Tibial artery (tissue), 4 donors: ENCODE measurements around the gene SCN4B.

Experiments used
- DNase-seq, 2 donors: peaks; one replicate each; pipeline ENCODE4 v3.0.0-alpha.2; 2019
- H3K27ac ChIP-seq, 2 donors: fragments of 200-600 bp; sonication (generic) in 1 of 2; 1 replicate in 1 of 2; 2 replicates in 1 of 2; pipeline ENCODE4 v1.5.1; 2018 to 2019; ENCODE audit warnings: mild to moderate bottlenecking in 1 of 2
- H3K27me3 ChIP-seq, 2 donors: fragments of 200-600 bp; sonication (generic) in 1 of 2; one replicate each; pipeline versions ENCODE4 v1.5.1 to v1.6.0; 2016 to 2019
- H3K36me3 ChIP-seq, 3 donors: fragments of 200-600 bp; sonication (generic) in 2 of 3; one replicate each; pipeline ENCODE4 v1.5.1; 2016 to 2019; ENCODE audit warnings: mild to moderate bottlenecking in 2 of 3
- H3K4me1 ChIP-seq, 4 donors: fragments of 200-600 bp; sonication (generic) in 2 of 4; 1 replicate in 3 of 4; 2 replicates in 1 of 4; pipeline ENCODE4 v1.5.1; 2016 to 2019
- H3K4me3 ChIP-seq, 2 donors: fragments of 200-600 bp; sonication (generic) in 1 of 2; 1 replicate in 1 of 2; 2 replicates in 1 of 2; pipeline ENCODE4 v1.5.1; 2018 to 2019; ENCODE audit warnings: mild to moderate bottlenecking in 2 of 2
- H3K9me3 ChIP-seq, 3 donors: fragments of 200-600 bp; sonication (generic) in 1 of 3; one replicate each; pipeline ENCODE4 v1.5.1; 2016 to 2019
- CTCF ChIP-seq, 2 experiments: fragments of 200-600 bp in 1 of 2; fragments of 450-650 bp in 1 of 2; IDR thresholded peaks; one replicate each; pipeline ENCODE4 v1.5.1; 2017 to 2019; ENCODE audit warnings: antibody characterized with exemption in 2 of 2, mild to moderate bottlenecking in 1 of 2, moderate library complexity in 1 of 2
- intact Hi-C: fragments of 100-400 bp; cut with DNase I; formaldehyde crosslinking; loops from one replicate; pipeline ENCODE4 v1.15.0; 2023; ENCODE audit warnings: low total_unique reads

Gene SCN4B

GRCh38 chr11:118167253-118167652 lies 14.6 kb upstream of the SCN4B start:
- Histone ChIP-seq H3K27me3 (peaks cover 0 to 59% of the 10 kb centered on the region in 2 donors), H3K4me1 (peaks cover 0 to 10% (median 3%) of the 10 kb centered on the region in 4 donors), H3K36me3 (no peaks in the 10 kb centered on the region), H3K4me3 (no peak overlapping the region), H3K27ac (no peak overlapping the region), H3K9me3 (no peaks in the 10 kb centered on the region)
- no peak for TF ChIP-seq CTCF (IDR thresholded peaks at IDR 0.05)
- DNase-seq = no peak
- intact Hi-C loops = no loop called here

GRCh38 chr11:118166641-118167040 lies 14.0 kb upstream of the SCN4B start:
- H3K9me3 ChIP-seq = no peaks in the 10 kb centered on the region
- H3K4me3 ChIP-seq = no peak overlapping the region
- TF ChIP-seq CTCF (IDR thresholded peaks at IDR 0.05) = no peak
- H3K27ac ChIP-seq = no peak overlapping the region
- no peak for DNase-seq
- intact Hi-C loops = no loop called here
- peaks cover 0 to 57% of the 10 kb centered on the region in 2 donors for H3K27me3 ChIP-seq
- H3K36me3 ChIP-seq = no peaks in the 10 kb centered on the region
- H3K4me1 ChIP-seq = peaks cover 0 to 7% (median 1%) of the 10 kb centered on the region in 4 donors

- no peak for TF ChIP-seq CTCF (IDR thresholded peaks at IDR 0.05)
- Histone ChIP-seq H3K9me3 (no peaks in the 10 kb centered on the region), H3K27me3 (peaks cover 0 to 62% of the 10 kb centered on the region in 2 donors), H3K4me3 (no peak overlapping the region), H3K27ac (no peak overlapping the region), H3K36me3 (no peaks in the 10 kb centered on the region), H3K4me1 (no peaks in the 10 kb centered on the region)
- no peak for DNase-seq
- intact Hi-C loops = no loop called here
Measured at GRCh38 chr11:118164885-118165284, 12.3 kb upstream of the SCN4B start.

GRCh38 chr11:118163494-118163893 lies 10.9 kb upstream of the SCN4B start:
- Histone ChIP-seq H3K4me3 (no peak overlapping the region), H3K9me3 (no peaks in the 10 kb centered on the region), H3K36me3 (no peaks in the 10 kb centered on the region), H3K27ac (no peak overlapping the region), H3K4me1 (no peaks in the 10 kb centered on the region), H3K27me3 (peaks cover 0 to 59% of the 10 kb centered on the region in 2 donors)
- DNase-seq = no peak
- no peak for TF ChIP-seq CTCF (IDR thresholded peaks at IDR 0.05)
- intact Hi-C loops = no loop called here

- Histone ChIP-seq H3K36me3 (no peaks in the 10 kb centered on the region), H3K9me3 (no peaks in the 10 kb centered on the region), H3K4me1 (no peaks in the 10 kb centered on the region), H3K27ac (no peak overlapping the region), H3K27me3 (peaks cover 0 to 58% of the 10 kb centered on the region in 2 donors), H3K4me3 (no peak overlapping the region)
- no peak for DNase-seq
- intact Hi-C loops = no loop called here
- TF ChIP-seq CTCF (IDR thresholded peaks at IDR 0.05) = no peak
Measured at GRCh38 chr11:118162846-118163245, 10.2 kb upstream of the SCN4B start.

- no peak for TF ChIP-seq CTCF (IDR thresholded peaks at IDR 0.05)
- intact Hi-C loops = no loop called here
Measured at GRCh38 chr11:118161786-118162185, 9.2 kb upstream of the SCN4B start.

More at GRCh38 chr11:118161786-118162185, 9.2 kb upstream of the SCN4B start:
- H3K4me1 ChIP-seq = no peaks in the 10 kb centered on the region
- no peak overlapping the region for H3K27ac ChIP-seq
- DNase-seq = no peak
- peaks cover 0 to 67% of the 10 kb centered on the region in 2 donors for H3K27me3 ChIP-seq
- no peak overlapping the region for H3K4me3 ChIP-seq
- H3K9me3 ChIP-seq = no peaks in the 10 kb centered on the region
- H3K36me3 ChIP-seq = no peaks in the 10 kb centered on the region
